A549 (cell line): ENCODE data around the gene TBXA2R.

Source experiments
- BHLHE40 ChIP-seq: IDR thresholded peaks from 2 replicates; pipeline ENCODE4 v1.6.1; 2012; ENCODE audit warnings: low read depth, low read length, inconsistent platforms
- CEBPB ChIP-seq, 2 experiments: fragments of >200 bp in 1 of 2; sonication (Bioruptor Twin) in 1 of 2; formaldehyde crosslinking in 1 of 2; IDR thresholded peaks; 2 replicates each; pipeline ENCODE4 v1.6.1; 2012 to 2016
- CHD2 ChIP-seq: fragments of 150-350 bp; IDR thresholded peaks from 2 replicates; pipeline ENCODE4 v1.6.1; 2014; ENCODE audit warnings: low read length; ENCODE audit not compliant: partially characterized antibody
- KDM5A ChIP-seq: fragments of 200-600 bp; sonication (generic); IDR thresholded peaks from 2 replicates; pipeline ENCODE4 v1.6.1; 2016; ENCODE audit warnings: antibody characterized with exemption, mild to moderate bottlenecking
- POLR2A ChIP-seq: IDR thresholded peaks from 2 replicates; pipeline ENCODE4 v1.6.1; 2012; ENCODE audit warnings: mild to moderate bottlenecking, low read length
- RARB ChIP-seq: fragments of 250-450 bp; sonication (Bioruptor Pico); IDR thresholded peaks from 2 replicates; pipeline ENCODE4 v1.8.0; 2021; ENCODE audit warnings: mild to moderate bottlenecking, moderate library complexity
- SREBF2 ChIP-seq: fragments of 450-650 bp; IDR thresholded peaks from 2 replicates; pipeline ENCODE4 v1.6.1; 2014; ENCODE audit warnings: mild to moderate bottlenecking, moderate library complexity
- TP53 ChIP-seq: fragments of 250-450 bp; sonication (Bioruptor Pico); IDR thresholded peaks from 2 replicates; pipeline ENCODE4 v1.5.0; 2021; ENCODE audit warnings: mild to moderate bottlenecking, moderate library complexity
- ZC3H11A ChIP-seq: fragments of 450-650 bp; IDR thresholded peaks from 2 replicates; pipeline ENCODE4 v1.6.1; 2014; ENCODE audit warnings: antibody characterized with exemption, mild to moderate bottlenecking
- TF ChIP-seq, protein P1 (sequence below): fragments of >200 bp; sonication (Bioruptor Twin); formaldehyde crosslinking; IDR thresholded peaks from 3 replicates; pipeline ENCODE4 v1.5.1; 2016
- TF ChIP-seq, protein P2 (sequence below): fragments of 150-350 bp; IDR thresholded peaks from 2 replicates; pipeline ENCODE4 v1.6.1; 2014; ENCODE audit warnings: low read depth, mild to moderate bottlenecking, low read length
- TF ChIP-seq, protein P3 (sequence below): IDR thresholded peaks from 2 replicates; pipeline ENCODE4 v1.6.1; 2012
- TF ChIP-seq, protein P4 (sequence below): fragments of 200-600 bp; sonication (generic); IDR thresholded peaks from 2 replicates; pipeline ENCODE4 v1.6.1; 2016; ENCODE audit warnings: antibody characterized with exemption, mild to moderate bottlenecking, moderate library complexity

DNA sequence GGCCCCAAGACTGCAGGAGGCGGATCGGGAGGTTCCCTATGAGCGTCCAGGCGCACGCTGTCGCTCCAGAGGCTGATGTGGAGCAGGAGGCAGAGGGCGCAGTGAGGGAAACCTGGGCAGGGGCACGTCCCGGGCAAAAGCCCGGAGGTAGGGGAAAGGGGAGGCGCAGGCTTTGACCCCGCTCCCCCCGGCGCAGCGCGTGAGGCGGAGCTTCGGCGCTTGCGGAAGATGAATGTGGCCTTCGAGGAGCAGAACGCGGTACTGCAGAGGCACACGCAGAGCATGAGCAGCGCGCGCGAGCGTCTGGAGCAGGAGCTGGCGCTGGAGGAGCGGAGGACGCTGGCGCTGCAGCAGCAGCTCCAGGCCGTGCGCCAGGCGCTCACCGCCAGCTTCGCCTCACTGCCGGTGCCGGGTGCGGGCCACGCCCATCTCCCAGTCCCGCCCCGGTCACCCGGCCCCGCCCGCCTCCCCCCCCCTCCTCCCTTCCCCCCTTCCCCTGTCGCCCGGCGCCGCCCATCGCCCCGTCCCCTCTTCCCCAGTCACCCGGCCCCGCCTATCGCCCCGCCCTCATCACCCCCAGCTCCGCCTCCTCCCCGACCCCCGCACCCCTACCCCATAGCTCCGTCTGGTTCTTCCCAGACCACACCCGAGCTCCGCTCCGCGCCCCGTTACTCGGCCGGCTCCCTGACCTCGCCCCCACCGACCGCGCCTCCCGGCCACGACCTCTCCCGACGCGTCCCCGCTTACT is 29.8 kb downstream of the TBXA2R start:
- TF ChIP-seq, protein P1, sequence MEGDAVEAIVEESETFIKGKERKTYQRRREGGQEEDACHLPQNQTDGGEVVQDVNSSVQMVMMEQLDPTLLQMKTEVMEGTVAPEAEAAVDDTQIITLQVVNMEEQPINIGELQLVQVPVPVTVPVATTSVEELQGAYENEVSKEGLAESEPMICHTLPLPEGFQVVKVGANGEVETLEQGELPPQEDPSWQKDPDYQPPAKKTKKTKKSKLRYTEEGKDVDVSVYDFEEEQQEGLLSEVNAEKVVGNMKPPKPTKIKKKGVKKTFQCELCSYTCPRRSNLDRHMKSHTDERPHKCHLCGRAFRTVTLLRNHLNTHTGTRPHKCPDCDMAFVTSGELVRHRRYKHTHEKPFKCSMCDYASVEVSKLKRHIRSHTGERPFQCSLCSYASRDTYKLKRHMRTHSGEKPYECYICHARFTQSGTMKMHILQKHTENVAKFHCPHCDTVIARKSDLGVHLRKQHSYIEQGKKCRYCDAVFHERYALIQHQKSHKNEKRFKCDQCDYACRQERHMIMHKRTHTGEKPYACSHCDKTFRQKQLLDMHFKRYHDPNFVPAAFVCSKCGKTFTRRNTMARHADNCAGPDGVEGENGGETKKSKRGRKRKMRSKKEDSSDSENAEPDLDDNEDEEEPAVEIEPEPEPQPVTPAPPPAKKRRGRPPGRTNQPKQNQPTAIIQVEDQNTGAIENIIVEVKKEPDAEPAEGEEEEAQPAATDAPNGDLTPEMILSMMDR, result no peak
- no peak for TF ChIP-seq POLR2A
- TF ChIP-seq CHD2, result no peak
- no peak for TF ChIP-seq TP53 (CRISPR knock-in tag)
- no peak for TF ChIP-seq CEBPB (IDR thresholded peaks at IDR 0.05)
- TF ChIP-seq SREBF2, result no peak
- no peak for TF ChIP-seq ZC3H11A
- TF ChIP-seq, protein P2, sequence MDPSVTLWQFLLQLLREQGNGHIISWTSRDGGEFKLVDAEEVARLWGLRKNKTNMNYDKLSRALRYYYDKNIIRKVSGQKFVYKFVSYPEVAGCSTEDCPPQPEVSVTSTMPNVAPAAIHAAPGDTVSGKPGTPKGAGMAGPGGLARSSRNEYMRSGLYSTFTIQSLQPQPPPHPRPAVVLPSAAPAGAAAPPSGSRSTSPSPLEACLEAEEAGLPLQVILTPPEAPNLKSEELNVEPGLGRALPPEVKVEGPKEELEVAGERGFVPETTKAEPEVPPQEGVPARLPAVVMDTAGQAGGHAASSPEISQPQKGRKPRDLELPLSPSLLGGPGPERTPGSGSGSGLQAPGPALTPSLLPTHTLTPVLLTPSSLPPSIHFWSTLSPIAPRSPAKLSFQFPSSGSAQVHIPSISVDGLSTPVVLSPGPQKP, result no peak
- TF ChIP-seq, protein P3, sequence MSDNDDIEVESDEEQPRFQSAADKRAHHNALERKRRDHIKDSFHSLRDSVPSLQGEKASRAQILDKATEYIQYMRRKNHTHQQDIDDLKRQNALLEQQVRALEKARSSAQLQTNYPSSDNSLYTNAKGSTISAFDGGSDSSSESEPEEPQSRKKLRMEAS, result no peak
- TF ChIP-seq, protein P4, sequence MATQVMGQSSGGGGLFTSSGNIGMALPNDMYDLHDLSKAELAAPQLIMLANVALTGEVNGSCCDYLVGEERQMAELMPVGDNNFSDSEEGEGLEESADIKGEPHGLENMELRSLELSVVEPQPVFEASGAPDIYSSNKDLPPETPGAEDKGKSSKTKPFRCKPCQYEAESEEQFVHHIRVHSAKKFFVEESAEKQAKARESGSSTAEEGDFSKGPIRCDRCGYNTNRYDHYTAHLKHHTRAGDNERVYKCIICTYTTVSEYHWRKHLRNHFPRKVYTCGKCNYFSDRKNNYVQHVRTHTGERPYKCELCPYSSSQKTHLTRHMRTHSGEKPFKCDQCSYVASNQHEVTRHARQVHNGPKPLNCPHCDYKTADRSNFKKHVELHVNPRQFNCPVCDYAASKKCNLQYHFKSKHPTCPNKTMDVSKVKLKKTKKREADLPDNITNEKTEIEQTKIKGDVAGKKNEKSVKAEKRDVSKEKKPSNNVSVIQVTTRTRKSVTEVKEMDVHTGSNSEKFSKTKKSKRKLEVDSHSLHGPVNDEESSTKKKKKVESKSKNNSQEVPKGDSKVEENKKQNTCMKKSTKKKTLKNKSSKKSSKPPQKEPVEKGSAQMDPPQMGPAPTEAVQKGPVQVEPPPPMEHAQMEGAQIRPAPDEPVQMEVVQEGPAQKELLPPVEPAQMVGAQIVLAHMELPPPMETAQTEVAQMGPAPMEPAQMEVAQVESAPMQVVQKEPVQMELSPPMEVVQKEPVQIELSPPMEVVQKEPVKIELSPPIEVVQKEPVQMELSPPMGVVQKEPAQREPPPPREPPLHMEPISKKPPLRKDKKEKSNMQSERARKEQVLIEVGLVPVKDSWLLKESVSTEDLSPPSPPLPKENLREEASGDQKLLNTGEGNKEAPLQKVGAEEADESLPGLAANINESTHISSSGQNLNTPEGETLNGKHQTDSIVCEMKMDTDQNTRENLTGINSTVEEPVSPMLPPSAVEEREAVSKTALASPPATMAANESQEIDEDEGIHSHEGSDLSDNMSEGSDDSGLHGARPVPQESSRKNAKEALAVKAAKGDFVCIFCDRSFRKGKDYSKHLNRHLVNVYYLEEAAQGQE, result no peak
- no peak for TF ChIP-seq RARB (CRISPR knock-in tag)
- TF ChIP-seq BHLHE40, result no peak
- TF ChIP-seq KDM5A, result no peak
